IPS DF 4.7 (cell line): ENCODE measurements around the gene OR2Z1.

Experiments
- DNase-seq: peaks from one replicate; pipeline ENCODE4 v3.0.0-alpha.2; 2013; ENCODE audit warnings: low spot score; ENCODE audit errors: extremely low read depth

The OR2Z1 gene, protein sequence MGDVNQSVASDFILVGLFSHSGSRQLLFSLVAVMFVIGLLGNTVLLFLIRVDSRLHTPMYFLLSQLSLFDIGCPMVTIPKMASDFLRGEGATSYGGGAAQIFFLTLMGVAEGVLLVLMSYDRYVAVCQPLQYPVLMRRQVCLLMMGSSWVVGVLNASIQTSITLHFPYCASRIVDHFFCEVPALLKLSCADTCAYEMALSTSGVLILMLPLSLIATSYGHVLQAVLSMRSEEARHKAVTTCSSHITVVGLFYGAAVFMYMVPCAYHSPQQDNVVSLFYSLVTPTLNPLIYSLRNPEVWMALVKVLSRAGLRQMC

DNA sequence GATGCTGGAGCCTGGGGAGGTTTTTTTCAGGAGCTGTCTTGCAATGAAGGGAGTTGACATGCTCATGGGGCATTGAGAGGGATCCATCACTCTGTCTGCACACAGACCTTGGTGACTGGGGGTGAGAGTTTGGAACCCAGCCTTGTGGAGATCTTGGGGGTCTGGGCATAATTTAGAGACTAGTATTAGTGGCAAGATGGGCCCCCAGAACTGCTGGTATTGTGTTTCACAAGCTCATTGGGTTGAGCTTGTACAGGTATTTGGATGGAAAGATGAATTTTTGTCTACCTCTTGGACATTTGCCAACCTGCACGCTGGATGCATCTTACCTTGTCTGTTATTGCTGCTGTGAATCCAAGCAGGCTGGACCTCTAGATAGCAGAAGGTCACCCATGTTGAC is at the start of gene OR2Z1:
Gene OR2Z1, plus strand, starts transcription at position 301 of the 400 bp plus-strand sequence. CDS start 9,395 bp downstream, outside the sequence.
- DNase-seq: no peak

DNA sequence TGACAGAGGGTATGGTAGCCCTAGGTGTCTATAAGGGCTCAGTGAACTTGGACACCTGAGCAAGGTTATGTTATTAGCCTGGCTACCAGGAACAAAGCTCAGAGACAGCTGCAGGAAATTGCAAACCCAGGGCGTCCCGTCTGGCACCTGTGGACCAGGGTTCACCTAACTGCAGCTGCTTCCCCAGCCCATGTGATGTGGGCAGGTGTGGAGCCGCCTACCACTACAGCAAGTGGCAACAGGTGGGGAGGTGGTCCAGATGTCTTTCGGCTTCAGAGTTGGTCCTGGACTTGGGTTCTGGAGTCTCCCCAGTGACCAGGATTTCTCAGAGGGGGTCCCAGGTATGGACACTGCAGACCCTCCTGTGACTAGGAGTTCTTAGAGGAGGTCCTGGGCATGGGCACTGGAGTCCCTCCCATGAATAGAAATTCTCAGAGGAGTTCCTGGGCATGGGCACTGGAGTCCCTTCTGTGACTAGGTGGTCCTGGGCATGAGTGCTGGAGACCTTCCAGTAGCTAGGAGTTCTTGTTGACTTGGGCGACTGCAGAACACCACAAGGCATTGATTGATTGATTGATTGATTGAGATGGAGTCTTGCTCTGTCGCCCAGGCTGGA is 48.0 kb upstream of the OR2Z1 start:
- DNase-seq: no peak

DNA sequence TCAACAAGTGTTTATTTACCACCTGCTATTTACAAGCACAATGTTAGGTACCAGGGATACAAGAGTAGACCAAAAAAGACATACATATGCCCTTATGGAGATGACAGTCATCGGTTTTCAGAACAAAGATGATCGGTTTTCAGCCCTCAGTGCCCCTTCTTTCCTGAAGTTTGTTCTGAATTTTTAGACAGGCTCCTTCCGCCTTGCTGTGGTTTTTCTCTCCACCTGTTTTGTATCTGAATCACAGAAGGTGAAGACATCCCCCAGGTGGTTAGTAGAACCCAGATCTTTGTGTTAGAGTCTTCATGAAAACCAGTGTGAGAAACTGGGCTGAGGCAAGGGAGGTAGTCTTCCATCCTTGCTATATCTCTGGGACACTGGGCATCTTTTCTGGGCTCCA is 46.4 kb upstream of the OR2Z1 start:
- DNase-seq: no peak

DNA sequence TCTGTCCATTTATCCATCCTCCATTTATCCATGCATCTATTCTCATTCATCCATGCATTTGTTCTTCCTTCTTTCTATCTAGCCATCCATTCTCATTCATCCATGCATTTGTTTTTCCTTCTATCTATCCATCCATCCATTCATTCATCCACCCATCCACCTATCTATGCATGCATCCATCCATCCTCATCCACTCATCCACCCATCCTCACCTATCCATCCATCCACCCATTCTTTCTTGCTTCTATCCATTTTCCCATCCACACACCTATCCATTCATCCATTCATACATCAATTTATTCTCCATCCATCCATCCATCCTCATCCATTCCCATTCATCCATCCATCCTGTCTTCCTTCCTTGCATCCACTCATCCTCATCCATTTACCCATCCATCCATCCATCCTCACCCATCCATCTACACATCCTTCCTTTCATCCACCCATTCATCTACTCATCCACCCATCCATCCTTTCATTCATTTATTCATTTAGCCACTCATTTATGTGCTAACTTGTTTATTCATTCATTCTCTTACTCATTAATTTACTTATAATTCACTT is 43.1 kb upstream of the OR2Z1 start:
- DNase-seq: no peak

DNA sequence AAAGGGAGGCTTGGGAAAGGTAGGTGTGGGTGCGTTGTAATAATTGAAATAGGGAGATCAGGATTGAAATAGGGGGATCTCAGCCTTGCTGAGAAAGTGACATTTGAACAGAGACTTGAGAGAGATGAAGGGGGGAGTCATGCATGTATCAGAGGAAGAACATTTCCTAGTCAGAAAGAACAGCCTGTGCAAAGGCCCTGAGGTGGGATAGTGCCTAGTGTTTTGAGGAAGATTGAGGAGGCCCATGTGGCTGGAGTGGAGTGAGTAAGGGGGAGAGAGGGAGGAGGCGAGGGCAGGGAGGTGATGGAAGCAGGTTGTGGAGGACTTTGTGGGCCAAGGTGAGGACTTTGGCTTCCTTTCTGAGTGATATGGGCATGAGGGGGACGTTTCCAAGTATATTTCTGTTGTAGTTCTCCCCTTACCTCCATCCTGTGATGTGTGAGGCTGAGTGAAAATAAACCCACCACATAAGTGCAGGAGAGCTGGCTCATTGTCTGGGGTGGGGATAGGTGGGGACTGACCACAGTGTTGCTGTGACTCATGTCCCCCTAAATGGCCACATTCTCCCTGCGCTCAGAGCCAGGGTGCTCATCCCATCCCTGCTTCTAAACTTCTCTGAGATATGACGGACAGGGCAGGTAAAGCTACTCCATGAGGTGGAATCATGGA is 40.6 kb upstream of the OR2Z1 start:
- DNase-seq: no peak

DNA sequence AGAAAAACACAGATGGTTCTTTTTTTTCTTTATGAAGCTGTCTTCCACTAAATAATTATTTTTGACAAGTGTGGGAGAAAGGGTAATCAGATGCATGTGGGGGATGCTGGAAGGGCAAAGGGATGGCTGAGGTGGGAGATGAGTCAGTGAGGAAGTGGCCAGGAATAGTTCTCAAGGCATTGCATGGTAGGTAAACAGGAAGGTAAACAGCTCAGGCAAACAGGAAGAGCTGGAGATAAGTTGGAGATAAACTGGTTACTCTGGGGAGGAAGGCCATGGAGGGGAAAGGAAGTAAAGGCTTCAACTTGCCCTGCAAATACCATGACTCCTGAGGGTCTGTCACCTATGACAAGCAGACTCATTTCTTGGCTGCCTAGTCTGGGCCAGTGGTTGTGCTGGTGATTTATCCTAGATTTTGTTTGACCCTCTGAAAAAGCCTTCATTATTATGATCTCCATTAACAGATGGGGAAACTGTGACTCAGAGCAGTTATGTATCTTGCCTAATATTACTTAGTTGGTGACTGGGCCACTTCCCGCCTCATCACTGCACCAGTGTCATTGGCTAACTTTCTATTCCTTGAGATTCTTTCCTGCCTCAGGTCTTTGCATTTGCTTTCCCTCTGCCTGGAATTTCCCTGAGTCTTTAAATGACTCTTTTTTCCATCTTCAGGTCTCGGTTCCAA is 39.9 kb upstream of the OR2Z1 start:
- DNase-seq: no peak

DNA sequence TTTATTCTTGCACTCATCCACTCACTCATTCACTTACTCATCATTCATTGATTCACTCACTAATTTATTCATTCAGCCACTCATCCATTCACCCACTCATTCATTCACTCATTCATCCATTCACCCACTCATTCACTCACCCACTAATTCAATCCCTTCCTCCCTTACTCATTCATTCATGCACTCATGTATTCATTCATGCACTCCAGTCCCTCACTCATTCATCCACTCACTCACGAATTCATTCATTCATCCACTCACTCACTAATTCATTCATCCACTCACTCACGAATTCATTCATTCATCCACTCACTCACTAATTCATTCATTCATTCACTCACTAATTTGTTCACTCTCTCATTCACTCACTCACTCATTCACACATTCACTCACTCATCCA is 39.0 kb upstream of the OR2Z1 start:
- DNase-seq: no peak

DNA sequence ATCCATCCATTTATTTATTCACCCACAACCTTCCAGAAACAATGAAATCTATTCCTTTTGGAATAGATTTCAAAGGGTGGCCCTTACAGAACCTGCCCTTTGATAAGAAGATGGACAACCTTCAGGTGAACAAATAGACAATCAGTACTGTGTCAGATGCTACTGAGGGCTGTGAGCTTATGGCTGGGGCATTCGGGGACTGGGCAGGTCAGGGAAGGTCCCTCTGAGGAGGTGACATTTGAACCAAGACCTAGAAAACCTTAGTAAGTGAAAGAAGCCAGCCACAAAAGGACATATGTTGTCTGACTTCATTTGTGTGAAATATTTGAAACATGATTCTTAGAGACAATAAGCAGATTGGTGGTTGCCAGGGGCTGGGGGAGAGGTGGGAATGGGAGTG is 38.5 kb upstream of the OR2Z1 start:
- DNase-seq: no peak

DNA sequence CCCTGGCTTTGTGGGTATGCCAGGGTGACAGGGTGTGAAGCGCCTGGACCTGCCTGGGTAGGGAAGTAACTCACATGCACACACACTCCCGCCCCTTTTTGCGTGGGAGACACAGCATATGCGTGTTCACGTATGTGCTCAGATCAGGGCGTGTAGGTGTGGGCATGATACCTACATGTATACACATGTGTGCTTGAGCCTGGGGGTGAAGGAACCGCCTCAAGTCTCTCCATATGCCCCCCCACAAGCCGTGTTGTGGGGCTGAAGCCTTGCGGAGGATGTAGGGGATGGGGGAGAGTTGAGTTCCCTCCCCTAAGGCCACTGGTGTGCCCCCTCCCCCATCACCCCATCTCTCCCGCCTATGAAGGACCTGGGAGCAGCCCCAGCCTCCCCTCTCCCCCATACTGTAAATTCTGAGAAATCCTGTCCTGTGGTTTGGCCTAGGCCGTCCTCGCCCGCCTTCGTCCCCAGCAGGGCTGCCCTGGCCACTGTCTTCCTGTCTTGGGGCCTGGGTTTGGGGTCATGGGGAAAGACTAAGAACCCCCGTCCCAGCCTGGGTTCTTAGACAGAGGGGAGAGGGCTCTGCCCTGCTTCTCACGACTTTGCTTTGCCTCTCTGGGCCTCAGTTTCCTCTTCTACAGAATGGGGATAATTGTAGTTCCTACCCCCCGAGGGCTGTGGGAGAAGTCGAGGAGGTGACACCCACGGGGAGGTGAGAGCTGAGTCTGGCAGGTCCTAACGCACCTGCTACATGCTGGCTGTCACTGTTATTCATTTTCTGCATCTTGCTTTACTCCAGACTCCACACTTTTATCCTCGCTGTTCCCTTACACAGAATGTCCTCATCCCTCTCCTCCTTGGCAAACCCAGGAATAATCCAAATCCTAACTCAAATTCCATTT is 37.2 kb upstream of the OR2Z1 start:
- no peak for DNase-seq

DNA sequence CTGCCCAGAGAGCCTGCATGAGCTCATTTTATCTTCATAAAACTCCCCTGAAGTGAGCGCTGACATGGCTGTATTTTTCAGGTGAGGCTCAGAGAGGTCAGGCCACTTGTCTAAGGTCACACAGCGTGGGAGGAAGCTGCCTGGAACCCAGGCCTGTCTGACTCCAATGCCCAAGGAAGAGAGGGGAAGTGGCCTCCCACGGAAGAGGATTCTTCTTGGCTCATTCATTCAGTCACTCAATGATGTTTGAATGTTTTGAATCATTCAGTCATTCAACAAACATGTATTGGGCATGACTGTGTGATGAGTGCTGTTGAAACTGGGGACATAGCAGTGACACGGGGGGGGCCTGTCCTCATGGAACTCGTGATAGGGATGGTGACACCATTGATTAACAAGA is 34.9 kb upstream of the OR2Z1 start:
- DNase-seq: no peak

DNA sequence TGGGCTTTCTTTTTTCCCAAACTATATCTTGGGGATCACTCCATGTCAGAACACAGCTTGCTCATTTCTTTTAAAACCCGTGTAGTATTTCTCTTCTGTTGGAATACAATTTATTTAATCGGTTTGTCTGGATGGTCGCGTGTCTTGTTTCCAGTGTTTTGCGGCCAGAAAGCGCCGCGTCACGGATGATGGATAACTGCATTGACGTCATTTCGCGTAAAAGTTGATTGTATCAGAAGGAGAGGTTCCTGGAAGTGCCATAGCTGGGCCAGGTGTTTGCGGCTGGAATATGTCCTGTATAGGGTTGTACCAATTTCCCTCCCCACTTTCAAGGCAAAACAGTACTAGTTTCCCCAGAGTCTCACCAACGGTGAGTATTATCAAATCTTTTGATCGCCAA is 32.5 kb upstream of the OR2Z1 start:
- no peak for DNase-seq

DNA sequence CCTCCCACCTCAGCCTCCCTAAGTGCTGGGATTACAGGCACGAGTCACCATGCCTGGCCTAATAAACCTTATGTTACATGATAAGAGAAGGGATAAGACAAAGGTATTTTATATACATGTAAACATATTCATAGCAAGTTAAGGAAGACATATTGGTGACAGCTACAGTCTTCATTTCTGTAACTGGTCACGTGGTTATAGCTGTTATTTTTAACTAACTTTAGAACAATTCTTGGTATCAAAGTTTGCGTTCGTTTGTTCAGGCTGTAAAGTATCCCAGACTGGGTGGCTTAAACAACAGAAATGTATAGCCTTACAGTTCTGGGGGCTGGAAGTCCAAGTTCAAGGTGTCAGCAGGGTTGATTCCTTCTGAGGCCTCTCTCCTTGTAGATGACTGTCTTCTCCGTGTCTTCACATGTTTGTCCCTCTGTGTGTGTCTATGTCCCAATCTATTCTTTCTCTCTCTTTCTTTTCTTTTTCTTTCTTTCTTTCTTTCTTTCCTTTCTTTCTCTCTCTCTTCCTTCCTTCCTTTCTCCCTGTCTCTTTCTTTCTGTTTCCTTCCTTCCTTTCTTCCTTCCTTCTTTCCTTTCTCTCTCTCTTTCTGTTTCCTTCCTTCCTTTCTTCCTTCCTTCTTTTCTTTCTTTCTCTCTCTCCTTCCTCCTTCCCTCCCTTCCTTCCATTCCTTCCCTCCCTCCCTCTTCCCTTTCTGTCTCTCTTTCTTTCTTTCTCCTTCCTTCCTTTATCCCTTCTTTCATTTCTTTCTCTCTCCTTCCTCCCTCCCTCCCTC is 30.5 kb upstream of the OR2Z1 start:
- DNase-seq: no peak

DNA sequence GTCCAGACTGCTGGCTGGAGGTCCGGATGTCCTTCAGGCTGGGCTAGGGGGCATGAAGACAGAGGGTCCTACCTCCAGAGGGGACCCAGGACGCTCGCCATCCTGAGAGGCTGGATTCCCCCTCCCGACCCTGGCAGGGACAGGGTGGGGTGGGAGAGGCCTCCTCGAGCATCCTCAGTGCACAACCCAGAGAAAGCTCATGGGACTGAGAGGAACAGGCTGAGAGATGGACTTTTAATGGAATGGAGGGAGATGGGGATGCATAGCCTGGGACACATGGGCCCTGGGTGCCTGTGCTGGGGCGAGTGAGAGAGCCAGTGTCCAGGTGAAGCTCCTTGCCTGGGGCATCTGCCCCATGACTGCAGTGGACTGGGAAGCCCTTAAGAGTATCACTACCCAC is 25.9 kb upstream of the OR2Z1 start:
- DNase-seq: no peak

DNA sequence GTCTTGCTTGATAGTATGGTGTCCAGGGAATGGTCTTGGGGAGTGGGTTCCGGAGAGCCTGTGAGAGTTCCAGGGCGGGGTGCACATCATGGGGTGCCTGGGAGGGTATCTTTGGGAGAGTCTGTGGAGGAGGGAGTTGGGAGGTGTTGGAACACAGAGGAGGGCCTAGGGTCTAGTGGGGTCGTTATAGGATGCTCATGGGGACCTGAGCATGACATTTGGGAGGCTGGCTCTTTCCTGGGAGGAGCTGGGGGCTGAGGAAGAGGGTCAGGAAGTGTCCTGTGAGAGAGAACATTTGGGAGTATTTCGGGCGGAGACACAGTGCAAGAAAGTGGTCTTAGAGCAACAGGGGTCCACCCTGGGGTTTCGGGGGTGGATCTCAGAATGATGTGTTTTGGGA is 25.5 kb upstream of the OR2Z1 start:
- DNase-seq: no peak

DNA sequence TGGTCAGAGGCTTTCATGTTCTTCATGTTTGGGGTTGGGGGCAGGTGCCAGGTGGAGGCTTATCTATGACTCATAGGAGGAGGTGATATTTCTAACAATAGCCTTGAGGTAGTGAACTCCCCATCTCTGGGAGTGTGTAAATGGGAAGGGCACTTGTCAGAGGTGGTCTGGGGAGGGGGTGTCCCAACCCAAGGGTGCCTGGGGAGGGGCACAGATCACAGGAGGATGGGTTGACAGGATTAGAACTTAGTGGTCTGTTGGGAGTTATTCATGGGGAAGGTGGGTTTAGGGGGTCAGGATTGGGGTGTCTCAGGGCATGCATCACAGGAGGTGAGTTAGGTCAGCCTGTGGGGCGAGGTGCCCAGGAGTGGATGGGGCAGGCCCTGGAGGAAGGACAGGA is 24.4 kb upstream of the OR2Z1 start:
- no peak for DNase-seq

DNA sequence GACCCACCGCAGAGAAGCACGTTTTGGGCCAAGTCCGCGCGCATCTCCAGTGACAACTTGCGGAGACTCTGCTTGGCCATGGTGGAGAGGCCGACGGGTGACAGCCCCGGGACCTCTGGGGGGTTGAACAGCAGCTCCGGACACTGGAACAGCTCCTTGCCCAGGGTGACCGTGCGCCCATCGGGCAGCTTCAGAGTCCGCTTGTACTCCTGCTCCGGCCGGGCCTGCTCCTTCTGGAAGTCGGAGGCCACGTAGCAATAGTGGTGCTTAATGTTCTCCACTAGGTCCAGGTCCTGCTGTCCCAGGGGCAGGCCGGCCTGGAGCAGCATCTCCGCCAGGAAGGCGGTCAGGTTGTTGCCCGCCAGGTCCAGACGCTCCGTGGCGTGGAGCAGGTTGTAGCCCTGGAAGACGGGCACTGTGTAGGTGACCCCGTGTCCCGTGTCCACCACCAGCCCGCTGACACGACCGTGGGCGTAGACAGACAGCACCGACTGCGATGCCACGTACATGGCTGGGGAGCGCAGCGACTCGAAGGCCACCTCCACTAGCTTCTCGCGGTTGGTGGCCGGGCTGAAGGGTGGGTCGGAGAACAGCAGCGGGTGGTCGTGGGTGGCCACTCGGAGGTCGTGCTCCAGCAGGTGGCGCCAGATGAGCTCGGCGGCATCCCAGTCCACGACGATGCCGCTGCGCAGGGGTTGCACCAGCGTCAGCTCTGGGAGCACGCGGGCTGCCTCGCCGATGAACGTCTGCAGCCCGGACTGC is 23.6 kb upstream of the OR2Z1 start:
- peak; percentile 14 for DNase-seq

DNA sequence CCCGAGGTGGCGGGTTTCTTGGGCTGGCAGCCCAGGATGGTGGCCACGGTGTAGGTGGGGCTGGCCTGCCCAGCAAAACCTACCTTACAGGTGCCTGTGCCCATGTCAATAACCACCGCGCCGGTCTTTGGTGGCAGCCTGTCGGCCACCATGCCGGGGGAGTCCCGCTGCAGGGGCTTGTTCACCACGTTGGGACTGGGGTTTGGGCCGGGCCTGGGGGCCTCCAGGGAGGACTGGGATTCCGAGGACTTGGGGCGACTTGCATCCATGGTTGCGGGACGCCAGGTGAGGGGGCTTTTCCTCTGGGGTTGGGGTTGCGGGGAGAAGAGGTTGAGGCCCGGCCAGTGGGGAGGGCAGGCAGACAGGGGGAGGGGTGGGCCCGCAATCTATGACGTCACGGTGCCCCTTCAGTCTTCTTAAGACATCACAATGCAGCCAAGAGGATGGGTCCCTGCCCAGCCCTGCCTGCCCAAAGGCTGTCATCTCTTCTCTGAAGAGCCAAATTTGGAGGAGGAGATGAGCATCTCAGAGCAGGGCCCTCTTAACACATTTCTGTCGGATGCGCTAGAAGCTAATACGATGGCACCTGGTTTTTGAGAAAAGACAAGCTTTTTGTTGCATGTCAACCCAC is 22.9 kb upstream of the OR2Z1 start, which contains the start of gene ACTL9:
Gene ACTL9, minus strand, starts transcription at position 363 of the 631 bp plus-strand sequence. Its CDS starts 94 bp downstream, at position 269.
- DNase-seq: no peak

DNA sequence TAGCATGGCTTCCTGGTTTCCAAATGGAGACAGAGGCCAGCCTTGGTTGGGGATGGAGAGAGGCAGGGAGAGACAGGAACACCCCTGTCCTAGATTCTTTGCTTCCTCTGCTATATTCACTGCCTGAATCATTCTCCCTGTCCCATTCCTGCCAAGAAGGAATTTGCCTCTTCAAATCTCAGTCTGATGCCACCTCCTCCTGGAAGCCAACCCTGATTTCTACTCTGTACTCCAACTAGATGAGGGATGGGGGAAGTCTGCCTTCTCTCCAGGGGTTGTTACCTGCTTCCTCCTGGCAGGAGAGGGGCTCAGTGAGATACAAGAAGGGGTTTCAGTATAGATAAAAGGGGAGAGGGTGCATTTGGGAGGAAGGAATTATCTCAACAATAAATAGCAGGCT is 21.5 kb upstream of the OR2Z1 start:
- no peak for DNase-seq

DNA sequence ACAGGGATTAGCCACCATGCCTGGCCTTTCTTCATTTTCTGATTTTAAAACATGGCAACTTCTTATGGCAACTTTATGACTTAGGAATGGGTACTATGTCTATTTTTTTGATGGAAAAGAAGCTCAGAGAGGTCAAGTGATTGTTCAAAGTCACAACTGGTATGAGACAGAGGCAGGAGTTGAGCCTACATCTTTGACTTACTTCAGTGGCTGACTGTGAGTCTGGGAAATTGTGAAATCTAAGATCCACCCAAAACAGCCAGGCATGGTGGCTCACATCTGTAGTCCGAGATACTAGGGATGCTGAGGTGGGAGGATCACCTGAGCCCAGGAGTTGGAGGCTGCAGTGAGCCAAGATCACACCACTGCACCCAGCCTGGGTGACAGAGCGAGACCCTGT is 20.5 kb upstream of the OR2Z1 start:
- no peak for DNase-seq
